Left renal pelvis (tissue), 4 donors: ENCODE measurements around the gene FGF14. TPM values are rescaled to one million over a fixed set of nuclear protein-coding genes. Genes with fewer than 3 reads are reported as not detected.
"Not testable (repeated sequence)": the region's sequence is repeated elsewhere in the genome, so short reads cannot be mapped to it uniquely, and the experiment has no call there.

ENCODE experiments used
- DNase-seq, 4 donors: peaks; one replicate each; pipeline ENCODE4 v3.0.0-alpha.2; 2013; ENCODE audit warnings: low read depth in 4 of 4, low spot score in 3 of 4
- polyA plus RNA-seq, 4 donors: library from polyadenylated mRNA; unstranded; fragments of 120-200 nt; gene quantifications; one replicate each; pipeline ENCODE4 v1.2.1, GENCODE V29; 2013; ENCODE audit not compliant: insufficient read length in 4 of 4

Gene FGF14
- polyA plus RNA-seq, 4 donors = 0.91 to 1.7 (median 1.3) TPM

GRCh38 chr13:102068323-102068722 is 333.5 kb downstream of the FGF14 start:
- not testable (repeated sequence) for DNase-seq

- no peak for DNase-seq
Observed at GRCh38 chr13:102055090-102055779, 346.6 kb downstream of the FGF14 start.

- no peak for DNase-seq
Observed at GRCh38 chr13:102049853-102050252, 352.0 kb downstream of the FGF14 start.

GRCh38 chr13:102045731-102046130 is 356.1 kb downstream of the FGF14 start:
- no peak for DNase-seq

GRCh38 chr13:102042746-102043145 is 359.1 kb downstream of the FGF14 start:
- no peak for DNase-seq

GRCh38 chr13:102041544-102041943 is 360.3 kb downstream of the FGF14 start:
- DNase-seq = no peak

GRCh38 chr13:102040812-102041211 is 361.0 kb downstream of the FGF14 start:
- DNase-seq = no peak

- no peak for DNase-seq
Observed at GRCh38 chr13:102039264-102039663, 362.6 kb downstream of the FGF14 start.

GRCh38 chr13:102038787-102039186 is 363.1 kb downstream of the FGF14 start:
- no peak for DNase-seq

- peak in 1 of 4 donors; percentile 44 for DNase-seq
Observed at GRCh38 chr13:102035969-102036368, 365.9 kb downstream of the FGF14 start.

- DNase-seq = no peak
Observed at GRCh38 chr13:102033857-102034331, 368.0 kb downstream of the FGF14 start.

- DNase-seq = no peak
Observed at GRCh38 chr13:102033386-102033785, 368.5 kb downstream of the FGF14 start.

- DNase-seq = no peak
Observed at GRCh38 chr13:102028868-102029267, 373.0 kb downstream of the FGF14 start.

- no peak for DNase-seq
Observed at GRCh38 chr13:102028206-102028605, 373.6 kb downstream of the FGF14 start.

- no peak for DNase-seq
Observed at GRCh38 chr13:102021777-102022176, 380.1 kb downstream of the FGF14 start.

- DNase-seq = no peak
Observed at GRCh38 chr13:102020611-102021216, 381.1 kb downstream of the FGF14 start.

GRCh38 chr13:102018716-102019115 is 383.1 kb downstream of the FGF14 start:
- no peak for DNase-seq

GRCh38 chr13:102017248-102017647 is 384.6 kb downstream of the FGF14 start:
- DNase-seq = no peak

- no peak for DNase-seq
Observed at GRCh38 chr13:102012299-102013293, 389.3 kb downstream of the FGF14 start.

- DNase-seq = not testable (repeated sequence)
Observed at GRCh38 chr13:102011455-102011854, 390.4 kb downstream of the FGF14 start.
